Neural progenitor cell (in vitro differentiated cells): ENCODE measurements around the gene SLC2A5.

Experiments used
- EZH2 ChIP-seq: fragments of 200-600 bp; sonication (generic); IDR thresholded peaks from 2 replicates; pipeline ENCODE4 v1.6.1; 2017; ENCODE audit warnings: antibody characterized with exemption, mild to moderate bottlenecking, moderate library complexity
- EZH2phosphoT487 ChIP-seq: fragments of 200-600 bp; sonication (generic); IDR thresholded peaks from 2 replicates; pipeline ENCODE4 v1.6.1; 2017; ENCODE audit warnings: antibody characterized with exemption
- TF ChIP-seq, protein P1 (sequence below): fragments of 200-600 bp; sonication (generic); IDR thresholded peaks from 2 replicates; pipeline ENCODE4 v1.5.1; 2017; ENCODE audit warnings: antibody characterized with exemption, mild to moderate bottlenecking

DNA sequence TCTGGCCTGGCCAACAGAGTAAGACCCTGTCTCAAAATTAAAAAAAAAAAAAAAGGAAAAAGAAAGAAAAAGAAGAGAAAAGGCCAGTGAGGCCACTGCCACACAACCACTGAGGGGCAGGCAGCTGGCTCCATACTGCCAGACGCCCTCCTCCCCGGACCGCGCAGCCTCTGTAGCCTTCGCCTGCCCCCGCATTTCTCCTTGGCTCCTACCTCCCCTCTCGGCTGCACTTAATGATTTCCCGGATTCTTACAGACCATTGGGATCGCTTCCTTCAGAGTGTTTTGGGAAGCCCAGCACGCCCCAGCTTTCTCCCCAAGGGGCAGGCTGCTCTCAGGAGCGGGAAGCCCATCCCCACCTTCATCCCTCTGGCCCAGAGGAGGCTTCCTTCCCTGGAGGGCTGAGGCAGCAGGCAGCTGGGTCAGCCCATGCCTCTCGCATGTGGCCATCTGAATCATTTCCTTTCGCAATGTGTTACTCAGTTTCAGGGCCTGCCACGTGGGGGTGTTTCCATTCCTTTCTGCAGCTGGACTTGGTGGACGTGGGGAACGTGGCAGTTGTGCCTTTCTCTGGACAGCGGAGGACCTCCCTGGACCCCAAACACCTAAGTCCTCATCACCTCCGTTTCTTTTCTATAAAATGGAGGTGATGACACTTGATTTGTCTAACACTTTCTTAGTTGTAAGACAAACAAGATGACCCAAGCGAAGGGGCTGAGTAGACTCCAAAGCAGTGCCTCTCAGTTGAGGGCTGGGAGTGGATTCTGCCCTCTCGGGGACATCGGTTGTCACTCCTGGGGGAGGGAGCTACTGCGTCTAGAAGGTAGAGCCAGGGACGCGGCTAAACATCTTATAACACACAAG lies 2.3 kb downstream of the SLC2A5 start:
- TF ChIP-seq, protein P1, sequence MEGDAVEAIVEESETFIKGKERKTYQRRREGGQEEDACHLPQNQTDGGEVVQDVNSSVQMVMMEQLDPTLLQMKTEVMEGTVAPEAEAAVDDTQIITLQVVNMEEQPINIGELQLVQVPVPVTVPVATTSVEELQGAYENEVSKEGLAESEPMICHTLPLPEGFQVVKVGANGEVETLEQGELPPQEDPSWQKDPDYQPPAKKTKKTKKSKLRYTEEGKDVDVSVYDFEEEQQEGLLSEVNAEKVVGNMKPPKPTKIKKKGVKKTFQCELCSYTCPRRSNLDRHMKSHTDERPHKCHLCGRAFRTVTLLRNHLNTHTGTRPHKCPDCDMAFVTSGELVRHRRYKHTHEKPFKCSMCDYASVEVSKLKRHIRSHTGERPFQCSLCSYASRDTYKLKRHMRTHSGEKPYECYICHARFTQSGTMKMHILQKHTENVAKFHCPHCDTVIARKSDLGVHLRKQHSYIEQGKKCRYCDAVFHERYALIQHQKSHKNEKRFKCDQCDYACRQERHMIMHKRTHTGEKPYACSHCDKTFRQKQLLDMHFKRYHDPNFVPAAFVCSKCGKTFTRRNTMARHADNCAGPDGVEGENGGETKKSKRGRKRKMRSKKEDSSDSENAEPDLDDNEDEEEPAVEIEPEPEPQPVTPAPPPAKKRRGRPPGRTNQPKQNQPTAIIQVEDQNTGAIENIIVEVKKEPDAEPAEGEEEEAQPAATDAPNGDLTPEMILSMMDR = no peak
- TF ChIP-seq EZH2 = no peak
- no peak for TF ChIP-seq EZH2phosphoT487
